H9 (cell line): ENCODE results near the gene SLC25A27. TPM values are rescaled to one million over a fixed set of nuclear protein-coding genes. Genes with fewer than 3 reads are reported as not detected.

Experiments
- DNase-seq: peaks from one replicate; pipeline ENCODE4 v3.0.0-alpha.2; 2017
- H2AFZ ChIP-seq: one replicate; pipeline ENCODE4 v1.6.1; 2013; ENCODE audit warnings: mild to moderate bottlenecking, low read length, control low read depth, moderate library complexity
- H2AK5ac ChIP-seq: 2 replicates; pipeline ENCODE4 v1.6.1; 2013; ENCODE audit warnings: low read length, control low read depth, mixed read lengths; ENCODE audit not compliant: insufficient read length
- H2BK120ac ChIP-seq: one replicate; pipeline ENCODE4 v1.6.1; 2013; ENCODE audit warnings: low read depth, mild to moderate bottlenecking, low read length, control low read depth, inconsistent platforms; ENCODE audit not compliant: poor library complexity, severe bottlenecking
- H2BK12ac ChIP-seq: 2 replicates; pipeline ENCODE4 v1.6.1; 2013; ENCODE audit warnings: low read length, control low read depth, mixed read lengths, low read depth; ENCODE audit not compliant: insufficient read length
- H2BK15ac ChIP-seq: 2 replicates; pipeline ENCODE4 v1.6.1; 2013; ENCODE audit warnings: low read depth, low read length, control low read depth
- H2BK20ac ChIP-seq: one replicate; pipeline ENCODE4 v1.6.1; 2013; ENCODE audit warnings: low read depth, mild to moderate bottlenecking, low read length, control low read depth, inconsistent platforms; ENCODE audit not compliant: poor library complexity, severe bottlenecking
- H2BK5ac ChIP-seq: 2 replicates; pipeline ENCODE4 v1.6.1; 2013; ENCODE audit warnings: low read length, control low read depth, mixed read lengths; ENCODE audit not compliant: insufficient read length
- H3K14ac ChIP-seq: 2 replicates; pipeline ENCODE4 v1.6.1; 2013; ENCODE audit warnings: low read length, control low read depth; ENCODE audit not compliant: insufficient read depth
- H3K18ac ChIP-seq: 2 replicates; pipeline ENCODE4 v1.6.1; 2013; ENCODE audit warnings: low read depth, mild to moderate bottlenecking, mixed read lengths, low read length, control low read depth; ENCODE audit not compliant: insufficient read length
- H3K23ac ChIP-seq: 2 replicates; pipeline ENCODE4 v1.6.1; 2013; ENCODE audit warnings: low read length, control low read depth, mixed read lengths, low read depth; ENCODE audit not compliant: insufficient read length
- H3K23me2 ChIP-seq: 2 replicates; pipeline ENCODE4 v1.6.1; 2013; ENCODE audit warnings: low read depth, mild to moderate bottlenecking, mixed read lengths, low read length, control low read depth; ENCODE audit not compliant: insufficient read length, poor library complexity, severe bottlenecking
- H3K27ac ChIP-seq: 2 replicates; pipeline ENCODE4 v1.5.1; 2013; ENCODE audit warnings: low read length, control low read depth, mixed read lengths, low read depth; ENCODE audit not compliant: insufficient read length
- H3K27me3 ChIP-seq: 2 replicates; pipeline ENCODE4 v1.6.1; 2013; ENCODE audit warnings: low read length, control low read depth, inconsistent platforms; ENCODE audit not compliant: insufficient read depth
- H3K4ac ChIP-seq: 2 replicates; pipeline ENCODE4 v1.6.1; 2013; ENCODE audit warnings: low read depth, mild to moderate bottlenecking, control low read depth, inconsistent platforms, low read length, moderate library complexity
- H3K4me1 ChIP-seq: 2 replicates; pipeline ENCODE4 v1.6.1; 2013; ENCODE audit warnings: low read length, control low read depth, inconsistent platforms; ENCODE audit not compliant: insufficient read depth
- H3K4me2 ChIP-seq: 2 replicates; pipeline ENCODE4 v1.6.1; 2013; ENCODE audit warnings: low read length, control low read depth, mixed read lengths; ENCODE audit not compliant: insufficient read length, insufficient read depth
- H3K56ac ChIP-seq: 2 replicates; pipeline ENCODE4 v1.6.1; 2013; ENCODE audit warnings: low read depth, mild to moderate bottlenecking, mixed read lengths, low read length, control low read depth; ENCODE audit not compliant: insufficient read length
- H3K79me1 ChIP-seq: 2 replicates; pipeline ENCODE4 v1.6.1; 2013; ENCODE audit warnings: low read depth, mild to moderate bottlenecking, moderate library complexity, low read length, control low read depth, inconsistent platforms; ENCODE audit not compliant: insufficient read depth, poor library complexity, severe bottlenecking
- H3K79me2 ChIP-seq: 2 replicates; pipeline ENCODE4 v1.6.1; 2013; ENCODE audit warnings: low read length, control low read depth, inconsistent platforms; ENCODE audit not compliant: insufficient read depth
- H3K9ac ChIP-seq: 2 replicates; pipeline ENCODE4 v1.6.1; 2013; ENCODE audit warnings: low read length, control low read depth, mixed read lengths; ENCODE audit not compliant: insufficient read length; ENCODE audit errors: extremely low read depth
- H3K9me3 ChIP-seq: one replicate; pipeline ENCODE4 v1.6.1; 2013; ENCODE audit warnings: low read depth, low read length, inconsistent platforms; ENCODE audit not compliant: control insufficient read depth
- H3T11ph ChIP-seq: one replicate; pipeline ENCODE4 v1.6.1; 2013; ENCODE audit warnings: mild to moderate bottlenecking, low read length, control low read depth, inconsistent platforms
- H4K20me1 ChIP-seq: one replicate; pipeline ENCODE4 v1.6.1; 2013; ENCODE audit not compliant: control insufficient read depth, insufficient read length, insufficient read depth
- H4K5ac ChIP-seq: 2 replicates; pipeline ENCODE4 v1.6.1; 2013; ENCODE audit warnings: low read depth, mild to moderate bottlenecking, mixed read lengths, low read length, control low read depth; ENCODE audit not compliant: insufficient read length
- H4K8ac ChIP-seq: replicated peaks from 2 replicates; pipeline ENCODE4 v1.6.1; 2013; ENCODE audit warnings: low read length, control low read depth, mixed read lengths, low read depth; ENCODE audit not compliant: insufficient read length
- H4K91ac ChIP-seq: 2 replicates; pipeline ENCODE4 v1.6.1; 2013; ENCODE audit warnings: low read depth, mild to moderate bottlenecking, moderate library complexity, mixed read lengths, low read length, control low read depth; ENCODE audit not compliant: insufficient read length
- H3K27ac Mint-ChIP-seq, 3 experiments: 2 replicates in 2 of 3; 3 replicates in 1 of 3; pipeline ENCODE4 v1.8.0; 2020 to 2021; ENCODE audit warnings: mixed read lengths in 3 of 3, mild to moderate bottlenecking in 1 of 3, moderate library complexity in 1 of 3
- H3K27me3 Mint-ChIP-seq: 2 replicates; pipeline ENCODE4 v1.8.0; 2021; ENCODE audit warnings: low read depth, mild to moderate bottlenecking, moderate library complexity, mixed read lengths
- H3K36me3 Mint-ChIP-seq, 3 experiments: 2 replicates in 2 of 3; 3 replicates in 1 of 3; pipeline ENCODE4 v1.8.0; 2020 to 2021; ENCODE audit warnings: low read depth in 3 of 3, mixed read lengths in 3 of 3; ENCODE audit not compliant: insufficient read depth in 1 of 3
- H3K4me1 Mint-ChIP-seq, 2 experiments: 2 replicates each; pipeline ENCODE4 v1.8.0; 2020; ENCODE audit warnings: mixed read lengths in 2 of 2
- H3K4me3 Mint-ChIP-seq, 2 experiments: 2 replicates in 1 of 2; 3 replicates in 1 of 2; pipeline ENCODE4 v1.8.0; 2020 to 2021; ENCODE audit warnings: mild to moderate bottlenecking in 2 of 2, mixed read lengths in 2 of 2, moderate library complexity in 1 of 2
- H3K9me3 Mint-ChIP-seq, 2 experiments: 2 replicates in 1 of 2; 3 replicates in 1 of 2; pipeline ENCODE4 v1.8.0; 2020; ENCODE audit warnings: mild to moderate bottlenecking in 2 of 2, mixed read lengths in 2 of 2, moderate library complexity in 1 of 2
- WGBS: extraction: QIAGEN DNeasy Blood & Tissue Kit; methylation state at CpG from one replicate; pipeline ENCODE4 v1.1.7; 2013; ENCODE audit warnings: missing lambda C conversion rate, low lambda C conversion rate, mixed read lengths; ENCODE audit not compliant: insufficient read length; ENCODE audit errors: extremely low coverage; 5-methylcytosine and 5-hydroxymethylcytosine counted together
- total RNA-seq: library from RNA; stranded (reverse); gene quantifications from 2 replicates; pipeline ENCODE4 v1.2.1, GENCODE V29; 2021
- TF ChIP-seq, protein P1 (sequence below): fragments of 200-600 bp; sonication (generic); conservative IDR thresholded peaks from 3 replicates; pipeline ENCODE4 v1.8.0; 2021; ENCODE audit warnings: antibody characterized with exemption, mild to moderate bottlenecking

The SLC25A27 gene
- total RNA-seq, 1 experiment from 2014 or later, result 5.1 TPM

DNA sequence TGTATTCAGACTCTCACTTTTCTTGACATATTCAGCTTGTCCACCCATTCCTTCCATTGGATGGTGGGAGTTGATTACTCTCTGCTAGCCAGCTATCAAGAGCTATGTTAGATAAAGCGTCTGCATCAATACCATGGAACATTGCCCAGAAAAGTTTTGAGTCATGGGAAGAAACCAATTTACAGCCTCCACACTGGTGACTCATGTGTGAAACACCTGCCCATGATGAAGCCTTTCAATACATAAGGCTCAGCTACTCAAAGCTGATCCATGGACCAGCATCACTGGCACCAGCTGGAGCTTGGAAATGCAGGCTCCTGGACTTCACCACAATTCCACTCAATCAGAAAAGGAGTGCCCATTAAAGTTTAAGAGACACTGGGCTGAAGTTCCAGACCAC is 66.3 kb downstream of the SLC25A27 start:
- no peak overlapping the region for H4K8ac ChIP-seq
- Mint-ChIP-seq H3K36me3 (no peaks in the 10 kb centered on the region; a peak in 1 of 7 replicates), H3K4me1 (no peaks in the 10 kb centered on the region), H3K4me3 (no peak overlapping the region), H3K9me3 (no peaks in the 10 kb centered on the region), H3K27me3 (peaks cover 5% of the 10 kb centered on the region), H3K27ac (no peak overlapping the region)
- no peak overlapping the region for H3K14ac ChIP-seq
- no peak overlapping the region for H2BK12ac ChIP-seq
- H3K56ac ChIP-seq, result no peak overlapping the region
- no peaks in the 10 kb centered on the region for H3K4me1 ChIP-seq
- no peaks in the 10 kb centered on the region for H3K79me1 ChIP-seq
- no peaks in the 10 kb centered on the region for H3K23me2 ChIP-seq
- no peak overlapping the region for H3K4ac ChIP-seq
- TF ChIP-seq, protein P1, sequence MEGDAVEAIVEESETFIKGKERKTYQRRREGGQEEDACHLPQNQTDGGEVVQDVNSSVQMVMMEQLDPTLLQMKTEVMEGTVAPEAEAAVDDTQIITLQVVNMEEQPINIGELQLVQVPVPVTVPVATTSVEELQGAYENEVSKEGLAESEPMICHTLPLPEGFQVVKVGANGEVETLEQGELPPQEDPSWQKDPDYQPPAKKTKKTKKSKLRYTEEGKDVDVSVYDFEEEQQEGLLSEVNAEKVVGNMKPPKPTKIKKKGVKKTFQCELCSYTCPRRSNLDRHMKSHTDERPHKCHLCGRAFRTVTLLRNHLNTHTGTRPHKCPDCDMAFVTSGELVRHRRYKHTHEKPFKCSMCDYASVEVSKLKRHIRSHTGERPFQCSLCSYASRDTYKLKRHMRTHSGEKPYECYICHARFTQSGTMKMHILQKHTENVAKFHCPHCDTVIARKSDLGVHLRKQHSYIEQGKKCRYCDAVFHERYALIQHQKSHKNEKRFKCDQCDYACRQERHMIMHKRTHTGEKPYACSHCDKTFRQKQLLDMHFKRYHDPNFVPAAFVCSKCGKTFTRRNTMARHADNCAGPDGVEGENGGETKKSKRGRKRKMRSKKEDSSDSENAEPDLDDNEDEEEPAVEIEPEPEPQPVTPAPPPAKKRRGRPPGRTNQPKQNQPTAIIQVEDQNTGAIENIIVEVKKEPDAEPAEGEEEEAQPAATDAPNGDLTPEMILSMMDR, result no peak
- no peak overlapping the region for H3K9ac ChIP-seq
- no peak overlapping the region for H3K18ac ChIP-seq
- no CpG with 5 or more reads among the region's 1 CpG for WGBS
- H3K4me2 ChIP-seq, result no peak overlapping the region
- H2BK20ac ChIP-seq, result no peak overlapping the region
- no peak overlapping the region for H2AK5ac ChIP-seq
- H3K27ac ChIP-seq, result no peak overlapping the region
- no peak overlapping the region for H2AFZ ChIP-seq
- H2BK5ac ChIP-seq, result no peak overlapping the region
- H4K20me1 ChIP-seq, result no peaks in the 10 kb centered on the region
- no peak overlapping the region for H3K23ac ChIP-seq
- no peaks in the 10 kb centered on the region for H3K79me2 ChIP-seq
- no peaks in the 10 kb centered on the region for H3K9me3 ChIP-seq
- no peak overlapping the region for H4K5ac ChIP-seq
- no peak overlapping the region for H3T11ph ChIP-seq
- no peak overlapping the region for H4K91ac ChIP-seq
- H3K27me3 ChIP-seq, result no peaks in the 10 kb centered on the region
- DNase-seq, result no peak
- no peak overlapping the region for H2BK120ac ChIP-seq
- H2BK15ac ChIP-seq, result no peak overlapping the region
